Measurements from ENCODE around the gene ELOA. TPM values are rescaled to one million over a fixed set of nuclear protein-coding genes. Genes with fewer than 3 reads are reported as not detected.

ELOA gene
- total RNA-seq, 1 donor from 2014 or later = 64.2 TPM

GRCh38 chr1:23807453-23807852, 64.2 kb downstream of the ELOA start:
- Histone ChIP-seq H3K4me3 (no peak overlapping the region), H3K27ac (no peak overlapping the region), H3K27me3 (ENCODE audit: low read depth) (no peaks in the 10 kb centered on the region), H3K4me1 (peaks cover 13% of the 10 kb centered on the region), H3K36me3 (peaks cover 46% of the 10 kb centered on the region), H3K9me3 (no peaks in the 10 kb centered on the region)
- DNase-seq (no peak), ATAC-seq (no peak)
- intact Hi-C loops (cut with DNase I) = no loop called here
- no peak for TF ChIP-seq CTCF (IDR thresholded peaks at IDR 0.05)

- H3K36me3 ChIP-seq = peaks cover 59% of the 10 kb centered on the region
- peak; percentile 83 for DNase-seq
- H3K27ac ChIP-seq = peak overlapping the region; percentile 19
- H3K27me3 ChIP-seq (ENCODE audit: low read depth) = no peaks in the 10 kb centered on the region
- intact Hi-C loops (cut with DNase I) = no loop called here
- no peaks in the 10 kb centered on the region for H3K9me3 ChIP-seq
- peak; percentile 93 for ATAC-seq
- H3K4me3 ChIP-seq = no peak overlapping the region
- H3K4me1 ChIP-seq = peaks cover 13% of the 10 kb centered on the region
- TF ChIP-seq CTCF (IDR thresholded peaks at IDR 0.05) = peak; percentile 86
Observed at GRCh38 chr1:23809751-23810171, 66.5 kb downstream of the ELOA start.

- Histone ChIP-seq H3K27me3 (ENCODE audit: low read depth) (no peaks in the 10 kb centered on the region), H3K4me3 (no peak overlapping the region), H3K36me3 (peaks cover 71% of the 10 kb centered on the region), H3K27ac (no peak overlapping the region), H3K9me3 (no peaks in the 10 kb centered on the region), H3K4me1 (peaks cover 13% of the 10 kb centered on the region)
- intact Hi-C loops (cut with DNase I) = no loop called here
- DNase-seq (peak; percentile 73), ATAC-seq (peak; percentile 87 to 90)
- TF ChIP-seq CTCF (IDR thresholded peaks at IDR 0.05) = peak; percentile 65
Observed at GRCh38 chr1:23810818-23811540, 67.7 kb downstream of the ELOA start.

Other genes with a start within 250 kb of the ELOA start
- gene E2F2, start 212.2 kb upstream of the ELOA start, total RNA-seq = 1.1 TPM
- gene ID3, start 184.0 kb upstream of the ELOA start, total RNA-seq = 137 TPM
- gene RPL11, start 51.7 kb upstream of the ELOA start, total RNA-seq = 959 TPM
- gene PITHD1, start 34.9 kb downstream of the ELOA start, total RNA-seq = 46.6 TPM
- gene LYPLA2, start 47.7 kb downstream of the ELOA start, total RNA-seq = 44.2 TPM
- gene GALE, start 57.3 kb downstream of the ELOA start, total RNA-seq = 49.8 TPM
- gene HMGCL, start 82.0 kb downstream of the ELOA start, total RNA-seq = 39.3 TPM
- gene FUCA1, start 124.8 kb downstream of the ELOA start, total RNA-seq = 54.2 TPM
- not detected for gene CNR2, start 169.9 kb downstream of the ELOA start, total RNA-seq
- gene PNRC2, start 216.4 kb downstream of the ELOA start, total RNA-seq = 111 TPM
- 93.7 TPM for gene SRSF10, start 236.9 kb downstream of the ELOA start, total RNA-seq

Measured in lower lobe of right lung (tissue), 2 donors.